ENCODE data around the gene DMD. TPM values are rescaled to one million over a fixed set of nuclear protein-coding genes. Genes with fewer than 3 reads are reported as not detected.
A peak's percentile ranks its signal among the peaks of the same experiment; 100 is the strongest.

The DMD gene
- total RNA-seq, 2 donors from 2014 or later = 0.43 to 2.0 TPM

DNA sequence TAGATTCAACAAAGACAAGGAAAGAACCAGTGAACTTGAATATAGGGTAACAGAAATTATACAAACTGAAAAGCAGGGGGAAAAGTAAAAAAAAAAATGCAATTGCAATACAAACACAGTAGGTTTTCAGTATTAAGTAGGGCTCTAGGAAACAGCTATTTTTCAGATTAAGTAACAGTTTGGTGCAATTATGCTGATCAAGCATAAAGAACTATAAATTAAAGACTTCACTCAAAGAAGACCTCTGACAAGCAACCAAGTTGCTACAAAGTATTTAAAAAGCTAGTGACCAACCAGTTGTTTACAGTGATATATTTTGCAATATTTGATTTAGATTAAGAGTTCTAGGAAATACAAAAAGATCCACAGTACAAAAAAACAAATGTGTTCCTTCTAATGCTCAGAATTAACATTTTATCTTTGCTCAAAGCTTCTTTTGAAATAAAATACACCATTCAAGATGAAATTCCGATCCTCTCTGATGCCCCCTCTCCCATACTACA, 1908.7 kb downstream of the DMD start:
- DNase-seq (ENCODE audit: low spot score in 2 of 2) = no peak
- no peak for ATAC-seq
- no peaks in the 10 kb centered on the region for H3K36me3 Mint-ChIP-seq
- H3K9me3 Mint-ChIP-seq = no peaks in the 10 kb centered on the region
- H3K27ac Mint-ChIP-seq = no peak overlapping the region

- H3K36me3 Mint-ChIP-seq = no peaks in the 10 kb centered on the region
- no peaks in the 10 kb centered on the region for H3K9me3 Mint-ChIP-seq
- H3K27ac Mint-ChIP-seq = no peak overlapping the region
- DNase-seq (ENCODE audit: low spot score in 2 of 2) (no peak), ATAC-seq (no peak)
Observed at GRCh38 chrX:31301941-31302340, 1909.4 kb downstream of the DMD start.

GRCh38 chrX:31301203-31301602, 1910.1 kb downstream of the DMD start:
- ATAC-seq (no peak), DNase-seq (ENCODE audit: low spot score in 2 of 2) (no peak)
- Mint-ChIP-seq H3K9me3 (no peaks in the 10 kb centered on the region), H3K27ac (no peak overlapping the region), H3K36me3 (no peaks in the 10 kb centered on the region)

- H3K36me3 Mint-ChIP-seq = no peaks in the 10 kb centered on the region
- no peak for ATAC-seq
- DNase-seq (ENCODE audit: low spot score in 2 of 2) = no peak
- H3K9me3 Mint-ChIP-seq = no peaks in the 10 kb centered on the region
- no peak overlapping the region for H3K27ac Mint-ChIP-seq
Observed at GRCh38 chrX:31298916-31299315, 1912.4 kb downstream of the DMD start.

- Mint-ChIP-seq H3K36me3 (no peaks in the 10 kb centered on the region), H3K9me3 (no peaks in the 10 kb centered on the region), H3K27ac (no peak overlapping the region)
- DNase-seq (ENCODE audit: low spot score in 2 of 2) = no peak
- ATAC-seq = no peak
Observed at GRCh38 chrX:31297881-31298280, 1913.5 kb downstream of the DMD start.

DNA sequence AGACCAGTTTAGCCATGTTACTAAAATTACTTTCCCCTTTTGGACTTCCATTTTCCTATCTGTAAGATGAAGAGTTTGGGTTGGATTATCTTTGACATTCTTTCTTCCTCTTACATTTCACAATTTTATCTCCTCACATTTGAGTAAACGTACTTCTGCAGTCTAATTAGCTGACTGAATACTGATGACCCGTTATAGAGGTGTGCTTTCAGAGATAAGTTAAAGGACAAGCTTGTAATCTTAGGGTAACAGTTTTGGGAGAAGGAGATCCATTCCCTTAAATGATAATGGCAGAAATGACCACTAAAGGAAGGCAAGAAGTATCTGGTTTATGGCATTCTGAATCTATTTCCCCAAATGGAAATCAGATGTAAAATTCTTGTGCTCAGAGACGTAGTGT, 1916.9 kb downstream of the DMD start:
- ATAC-seq = no peak
- no peaks in the 10 kb centered on the region for H3K9me3 Mint-ChIP-seq
- DNase-seq (ENCODE audit: low spot score in 2 of 2) = no peak
- H3K36me3 Mint-ChIP-seq = no peaks in the 10 kb centered on the region
- no peak overlapping the region for H3K27ac Mint-ChIP-seq

GRCh38 chrX:31293409-31293808, 1917.9 kb downstream of the DMD start:
- Mint-ChIP-seq H3K27ac (no peak overlapping the region), H3K36me3 (no peaks in the 10 kb centered on the region), H3K9me3 (no peaks in the 10 kb centered on the region)
- no peak for ATAC-seq
- DNase-seq (ENCODE audit: low spot score in 2 of 2) = no peak

- H3K9me3 Mint-ChIP-seq = no peaks in the 10 kb centered on the region
- DNase-seq (ENCODE audit: low spot score in 2 of 2) (no peak), ATAC-seq (no peak)
- H3K36me3 Mint-ChIP-seq = no peaks in the 10 kb centered on the region
- H3K27ac Mint-ChIP-seq = no peak overlapping the region
Observed at GRCh38 chrX:31291131-31291530, 1920.2 kb downstream of the DMD start.

GRCh38 chrX:31287861-31288260, 1923.5 kb downstream of the DMD start:
- H3K27ac Mint-ChIP-seq = no peak overlapping the region
- H3K36me3 Mint-ChIP-seq = no peaks in the 10 kb centered on the region
- DNase-seq (ENCODE audit: low spot score in 2 of 2) = no peak
- no peak for ATAC-seq
- no peaks in the 10 kb centered on the region for H3K9me3 Mint-ChIP-seq

DNA sequence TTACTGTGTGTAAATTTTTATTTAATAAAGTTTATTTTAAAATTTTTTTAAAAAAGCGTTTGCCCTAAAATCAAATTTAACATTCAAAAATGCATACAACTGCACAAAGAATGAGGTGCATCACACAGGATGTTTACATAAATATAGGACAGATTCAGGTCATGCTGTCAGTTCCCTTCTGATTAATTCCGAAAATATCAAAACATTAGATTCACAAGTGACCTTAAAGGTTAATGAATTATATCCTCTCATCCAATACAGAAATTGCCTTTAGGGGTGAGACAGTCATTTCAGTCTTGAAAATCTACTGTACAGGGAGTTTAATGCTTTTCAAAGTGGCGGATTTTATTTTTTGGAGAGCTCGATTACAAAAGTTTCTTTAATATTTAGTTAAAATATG, 1930.8 kb downstream of the DMD start:
- Mint-ChIP-seq H3K27ac (peak overlapping the region in 1 of 2 donors; percentile 36), H3K36me3 (no peaks in the 10 kb centered on the region), H3K9me3 (no peaks in the 10 kb centered on the region)
- DNase-seq (ENCODE audit: low spot score in 2 of 2) (no peak), ATAC-seq (no peak)

- Mint-ChIP-seq H3K36me3 (no peaks in the 10 kb centered on the region), H3K27ac (no peak overlapping the region), H3K9me3 (no peaks in the 10 kb centered on the region)
Observed at GRCh38 chrX:31279359-31279758, 1932.0 kb downstream of the DMD start.

GRCh38 chrX:31272472-31272775, 1938.9 kb downstream of the DMD start:
- ATAC-seq (no peak), DNase-seq (ENCODE audit: low spot score in 2 of 2) (no peak)
- no peaks in the 10 kb centered on the region for H3K36me3 Mint-ChIP-seq
- no peak overlapping the region for H3K27ac Mint-ChIP-seq
- no peaks in the 10 kb centered on the region for H3K9me3 Mint-ChIP-seq

More at GRCh38 chrX:31279359-31279758, 1932.0 kb downstream of the DMD start:
- ATAC-seq = no peak
- no peak for DNase-seq (ENCODE audit: low spot score in 2 of 2)

GRCh38 chrX:31271615-31272471, 1939.5 kb downstream of the DMD start:
- Mint-ChIP-seq H3K9me3 (no peaks in the 10 kb centered on the region), H3K36me3 (no peaks in the 10 kb centered on the region), H3K27ac (no peak overlapping the region)
- no peak for DNase-seq (ENCODE audit: low spot score in 2 of 2)
- ATAC-seq = no peak

DNA sequence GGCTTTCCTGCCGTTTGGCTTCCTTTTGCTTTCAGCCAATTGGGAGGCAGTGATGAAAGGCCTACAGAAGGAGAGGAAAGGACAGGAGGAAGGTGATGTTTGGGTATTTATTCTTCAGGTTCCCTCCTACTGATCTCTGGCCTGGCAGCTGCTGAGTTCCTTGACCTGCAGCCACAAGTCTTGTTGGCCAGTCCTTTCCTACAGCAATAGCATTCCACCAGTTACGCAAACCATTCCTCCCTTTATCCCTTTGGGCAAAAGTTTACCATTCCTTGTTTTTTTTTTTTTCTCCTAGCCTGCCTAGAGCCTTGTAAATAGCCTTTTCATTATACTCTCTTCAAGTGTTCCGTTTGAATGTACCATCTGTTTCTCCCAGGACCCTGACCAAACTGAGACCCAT, 1941.4 kb downstream of the DMD start:
- no peak for DNase-seq (ENCODE audit: low spot score in 2 of 2)
- no peak overlapping the region for H3K27ac Mint-ChIP-seq
- ATAC-seq = no peak
- no peaks in the 10 kb centered on the region for H3K9me3 Mint-ChIP-seq
- no peaks in the 10 kb centered on the region for H3K36me3 Mint-ChIP-seq

GRCh38 chrX:31268359-31268758, 1943.0 kb downstream of the DMD start:
- ATAC-seq (no peak), DNase-seq (ENCODE audit: low spot score in 2 of 2) (no peak)
- Mint-ChIP-seq H3K36me3 (no peaks in the 10 kb centered on the region), H3K9me3 (no peaks in the 10 kb centered on the region), H3K27ac (no peak overlapping the region)

GRCh38 chrX:31266203-31267076, 1944.9 kb downstream of the DMD start:
- Mint-ChIP-seq H3K9me3 (no peaks in the 10 kb centered on the region), H3K36me3 (no peaks in the 10 kb centered on the region), H3K27ac (no peak overlapping the region)
- peak in 1 of 2 donors; percentile 6 for DNase-seq (ENCODE audit: low spot score in 2 of 2)
- ATAC-seq = peak in 1 of 2 donors; percentile 57

- Mint-ChIP-seq H3K27ac (no peak overlapping the region), H3K9me3 (no peaks in the 10 kb centered on the region), H3K36me3 (no peaks in the 10 kb centered on the region)
- DNase-seq (ENCODE audit: low spot score in 2 of 2) (no peak), ATAC-seq (no peak)
Observed at GRCh38 chrX:31265383-31265782, 1946.0 kb downstream of the DMD start.
